Keratinocyte (primary cell): ENCODE measurements around the gene SLC19A1. TPM values are rescaled to one million over a fixed set of nuclear protein-coding genes. Genes with fewer than 3 reads are reported as not detected.
"Not testable (repeated sequence)": the region's sequence is repeated elsewhere in the genome, so short reads cannot be mapped to it uniquely, and the experiment has no call there.

ENCODE experiments used
- DNase-seq: peaks from one replicate; pipeline ENCODE4 v3.0.0-alpha.2; 2011; ENCODE audit warnings: low read depth, missing footprints, low spot score
- FAIRE-seq: peaks from 2 replicates; lab custom pipeline; 2011; peaks lifted over from hg19 to GRCh38; lab: Jason Lieb, UNC
- H2AFZ ChIP-seq: 2 replicates; pipeline ENCODE4 v1.6.0; 2012; ENCODE audit warnings: low read length, control low read depth, inconsistent platforms; ENCODE audit not compliant: control insufficient read depth
- H3K27ac ChIP-seq: 2 replicates; pipeline ENCODE4 v1.5.1; 2011; ENCODE audit warnings: low read length; ENCODE audit not compliant: control insufficient read depth, insufficient read depth
- H3K27me3 ChIP-seq: 3 replicates; pipeline ENCODE4 v1.6.0; 2011; ENCODE audit warnings: low read length; ENCODE audit not compliant: control insufficient read depth, insufficient read depth; ENCODE audit errors: extremely low read depth
- H3K36me3 ChIP-seq, 2 experiments: 2 replicates in 1 of 2; 3 replicates in 1 of 2; pipeline ENCODE4 v1.5.1; 2011; ENCODE audit warnings: low read length in 2 of 2, mild to moderate bottlenecking in 1 of 2; ENCODE audit not compliant: control insufficient read depth in 2 of 2, insufficient read depth in 2 of 2; ENCODE audit errors: extremely low read depth in 1 of 2
- H3K4me1 ChIP-seq: 3 replicates; pipeline ENCODE4 v1.5.1; 2011; ENCODE audit warnings: low read length; ENCODE audit not compliant: control insufficient read depth, insufficient read depth; ENCODE audit errors: extremely low read depth
- H3K4me2 ChIP-seq: 3 replicates; pipeline ENCODE4 v1.6.0; 2011; ENCODE audit warnings: low read depth, low read length; ENCODE audit not compliant: control insufficient read depth, insufficient read depth; ENCODE audit errors: extremely low read depth
- H3K4me3 ChIP-seq, 3 experiments: fragments of 200-600 bp in 1 of 3; sonication (generic) in 1 of 3; 2 replicates in 2 of 3; 3 replicates in 1 of 3; pipeline ENCODE4 v1.5.1; 2011 to 2016; ENCODE audit warnings: low read length in 3 of 3, mild to moderate bottlenecking in 3 of 3, control low read depth in 2 of 3, inconsistent platforms in 1 of 3, low read depth in 1 of 3, mixed read lengths in 1 of 3, mixed run types in 1 of 3, moderate library complexity in 1 of 3; ENCODE audit not compliant: control insufficient read depth in 2 of 3, insufficient read depth in 2 of 3; ENCODE audit errors: extremely low read depth in 1 of 3
- H3K79me2 ChIP-seq: 2 replicates; pipeline ENCODE4 v1.6.0; 2012; ENCODE audit warnings: low read length; ENCODE audit not compliant: control insufficient read depth, insufficient read depth
- H3K9ac ChIP-seq: 3 replicates; pipeline ENCODE4 v1.6.0; 2011; ENCODE audit warnings: low read length; ENCODE audit not compliant: control insufficient read depth, insufficient read depth; ENCODE audit errors: extremely low read depth
- H3K9me1 ChIP-seq: 3 replicates; pipeline ENCODE4 v1.6.0; 2011; ENCODE audit warnings: low read length; ENCODE audit not compliant: control insufficient read depth, insufficient read depth; ENCODE audit errors: extremely low read depth
- H3K9me3 ChIP-seq: 2 replicates; pipeline ENCODE4 v1.5.1; 2012; ENCODE audit warnings: low read depth, low read length; ENCODE audit not compliant: control insufficient read depth
- H4K20me1 ChIP-seq: 3 replicates; pipeline ENCODE4 v1.6.0; 2011; ENCODE audit warnings: low read length; ENCODE audit not compliant: control insufficient read depth, insufficient read depth; ENCODE audit errors: extremely low read depth
- EZH2 ChIP-seq: IDR thresholded peaks from one replicate; pipeline ENCODE4 v1.6.1; 2012; ENCODE audit warnings: inconsistent platforms, mild to moderate bottlenecking, low read length, moderate library complexity
- dilution Hi-C: fragments of 300-500 bp; cut with MboI; formaldehyde crosslinking; loops from one replicate; pipeline ENCODE4 v1.7.0; 2020; ENCODE audit warnings: low sequenced_read_pairs; ENCODE audit not compliant: extremely low pct_ligation_motif_present
- polyA plus RNA-seq, 5 experiments: library from polyadenylated mRNA; depleted of rRNA in 3 of 5; stranded (reverse) in 3 of 5; stranded (forward) in 1 of 5; unstranded in 1 of 5; fragments of >200 nt; gene quantifications; 1 replicate in 1 of 5; 2 replicates in 3 of 5; 3 replicates in 1 of 5; pipeline versions ENCODE4 v1.2.1 to v1.2.3, GENCODE V29; 2011 to 2012; ENCODE audit warnings: missing spikeins in 2 of 5, low read depth in 1 of 5, low replicate concordance in 1 of 5
- TF ChIP-seq, protein P1 (sequence below), 3 experiments: IDR thresholded peaks in 1 of 3; conservative IDR thresholded peaks in 1 of 3; optimal IDR thresholded peaks in 1 of 3; 2 replicates in 2 of 3; 3 replicates in 1 of 3; pipeline versions ENCODE3 to v1.5.1; 2011; ENCODE audit warnings: low read length in 3 of 3, mild to moderate bottlenecking in 3 of 3, moderate library complexity in 2 of 3, control low read depth in 1 of 3, inconsistent platforms in 1 of 3; ENCODE audit not compliant: insufficient read depth in 2 of 3; ENCODE audit errors: extremely low read depth in 1 of 3

The SLC19A1 gene
- polyA plus RNA-seq, 1 donor (not counting 4 experiments of a cell fraction or from before 2014, with no cell fraction given), result 3.8 TPM

DNA sequence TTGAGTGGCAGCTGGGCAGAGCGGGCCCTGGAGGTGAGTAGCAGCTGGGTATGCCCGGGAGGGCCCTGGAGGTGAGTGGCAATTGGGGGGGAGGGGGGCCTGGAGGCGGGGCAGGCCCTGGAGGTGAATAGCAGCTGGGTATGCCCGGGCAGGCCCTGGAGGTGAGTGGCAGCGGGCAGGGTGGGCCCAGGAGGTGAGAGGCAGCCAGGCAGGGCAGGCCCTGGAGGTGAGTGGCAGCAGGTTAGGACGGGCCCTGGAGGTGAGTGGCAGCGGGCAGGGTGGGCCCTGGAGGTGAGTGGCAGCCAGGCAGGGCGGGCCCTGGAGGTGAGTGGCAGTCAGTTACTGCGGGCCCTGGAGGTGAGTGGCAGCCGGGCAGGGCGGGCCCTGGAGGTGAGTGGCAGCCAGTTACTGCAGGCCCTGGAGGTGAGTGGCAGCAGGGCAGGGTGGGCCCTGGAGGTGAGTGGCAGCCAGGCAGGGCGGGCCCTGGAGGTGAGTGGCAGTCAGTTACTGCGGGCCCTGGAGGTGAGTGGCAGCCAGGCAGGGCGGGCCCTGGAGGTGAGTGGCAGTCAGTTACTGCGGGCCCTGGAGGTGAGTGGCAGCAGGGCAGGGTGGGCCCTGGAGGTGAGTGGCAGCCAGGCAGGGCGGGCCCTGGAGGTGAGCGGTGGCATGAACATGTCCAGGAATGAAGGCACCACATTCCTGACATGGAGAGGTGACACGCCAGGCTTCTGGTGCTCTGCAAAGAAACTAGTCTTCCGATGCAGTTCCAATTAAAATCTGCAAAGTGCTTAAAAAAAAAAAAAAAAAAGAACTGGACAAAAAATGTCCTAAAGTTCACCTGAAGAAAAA lies 14.9 kb downstream of the SLC19A1 start:
- Histone ChIP-seq H3K36me3 (peaks cover 11 to 18% of the 10 kb centered on the region in 2 experiments), H3K4me1 (peaks cover 11% of the 10 kb centered on the region)
- H3K4me3 ChIP-seq, H3K27ac ChIP-seq, H3K27me3 ChIP-seq, FAIRE-seq, dilution Hi-C loops, H2AFZ ChIP-seq, H3K9me1 ChIP-seq, H3K9ac ChIP-seq, H3K79me2 ChIP-seq, H3K9me3 ChIP-seq, H3K4me2 ChIP-seq, H4K20me1 ChIP-seq: not testable (repeated sequence)
- peak; percentile 65 for DNase-seq
- TF ChIP-seq, protein P1, sequence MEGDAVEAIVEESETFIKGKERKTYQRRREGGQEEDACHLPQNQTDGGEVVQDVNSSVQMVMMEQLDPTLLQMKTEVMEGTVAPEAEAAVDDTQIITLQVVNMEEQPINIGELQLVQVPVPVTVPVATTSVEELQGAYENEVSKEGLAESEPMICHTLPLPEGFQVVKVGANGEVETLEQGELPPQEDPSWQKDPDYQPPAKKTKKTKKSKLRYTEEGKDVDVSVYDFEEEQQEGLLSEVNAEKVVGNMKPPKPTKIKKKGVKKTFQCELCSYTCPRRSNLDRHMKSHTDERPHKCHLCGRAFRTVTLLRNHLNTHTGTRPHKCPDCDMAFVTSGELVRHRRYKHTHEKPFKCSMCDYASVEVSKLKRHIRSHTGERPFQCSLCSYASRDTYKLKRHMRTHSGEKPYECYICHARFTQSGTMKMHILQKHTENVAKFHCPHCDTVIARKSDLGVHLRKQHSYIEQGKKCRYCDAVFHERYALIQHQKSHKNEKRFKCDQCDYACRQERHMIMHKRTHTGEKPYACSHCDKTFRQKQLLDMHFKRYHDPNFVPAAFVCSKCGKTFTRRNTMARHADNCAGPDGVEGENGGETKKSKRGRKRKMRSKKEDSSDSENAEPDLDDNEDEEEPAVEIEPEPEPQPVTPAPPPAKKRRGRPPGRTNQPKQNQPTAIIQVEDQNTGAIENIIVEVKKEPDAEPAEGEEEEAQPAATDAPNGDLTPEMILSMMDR (optimal IDR thresholded peaks at IDR 0.05 in 1 of 3, IDR thresholded peaks at IDR 0.05 in 1 of 3, conservative IDR thresholded peaks at IDR 0.05 in 1 of 3; ENCODE audit: extremely low read depth in 1 of 3, insufficient read depth in 2 of 3, low read length in 3 of 3), result peak in 1 of 3 experiments; percentile 10

DNA sequence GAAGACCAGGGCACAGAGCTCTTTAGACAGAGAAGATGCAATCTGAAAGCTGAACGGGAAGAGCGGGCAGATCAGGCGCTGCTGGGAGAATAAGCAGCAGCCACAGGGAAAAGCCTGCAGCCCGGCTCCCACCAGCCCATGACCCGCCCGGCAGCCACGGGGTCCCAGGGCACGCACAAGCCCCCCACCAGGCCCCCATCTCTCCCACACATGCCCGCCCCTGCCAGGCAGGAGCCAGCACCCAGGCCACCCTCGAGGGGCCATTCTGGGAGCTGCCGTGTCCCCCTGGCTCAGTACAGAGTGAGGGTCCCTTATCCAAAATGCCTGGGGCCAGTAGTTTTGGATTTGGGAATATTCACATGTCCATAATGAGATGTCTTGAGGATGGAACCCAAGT lies 16.3 kb downstream of the SLC19A1 start:
- no peaks in the 10 kb centered on the region for H3K9me3 ChIP-seq
- no peak for FAIRE-seq
- peaks cover 11% of the 10 kb centered on the region for H3K4me1 ChIP-seq
- dilution Hi-C loops, result no loop called here
- DNase-seq, result no peak
- H2AFZ ChIP-seq, result no peak overlapping the region
- no peaks in the 10 kb centered on the region for H3K27me3 ChIP-seq
- no peak overlapping the region for H3K27ac ChIP-seq
- H3K36me3 ChIP-seq, result peaks cover 11 to 15% of the 10 kb centered on the region in 2 experiments
- H4K20me1 ChIP-seq, result no peaks in the 10 kb centered on the region
- no peak overlapping the region for H3K4me3 ChIP-seq
- no peak overlapping the region for H3K9ac ChIP-seq
- TF ChIP-seq, protein P1 (optimal IDR thresholded peaks at IDR 0.05 in 1 of 3, IDR thresholded peaks at IDR 0.05 in 1 of 3, conservative IDR thresholded peaks at IDR 0.05 in 1 of 3; ENCODE audit: extremely low read depth in 1 of 3, insufficient read depth in 2 of 3, low read length in 3 of 3), result no peak
- no peak for TF ChIP-seq EZH2
- H3K9me1 ChIP-seq, result no peaks in the 10 kb centered on the region
- H3K79me2 ChIP-seq, result no peaks in the 10 kb centered on the region
- H3K4me2 ChIP-seq, result no peak overlapping the region
